HCT116 (cell line): ENCODE data around the gene SEPTIN3.

Experiments
- CEBPB ChIP-seq: IDR thresholded peaks from 2 replicates; pipeline ENCODE4 v1.6.1; 2012; ENCODE audit warnings: low read depth
- EZH2phosphoT487 ChIP-seq: fragments of 200-600 bp; IDR thresholded peaks from 2 replicates; pipeline ENCODE4 v1.6.1; 2018; ENCODE audit warnings: antibody characterized with exemption, borderline replicate concordance
- FOSL1 ChIP-seq: IDR thresholded peaks from 2 replicates; pipeline ENCODE4 v1.6.1; 2012; ENCODE audit warnings: low read depth
- JUND ChIP-seq: IDR thresholded peaks from 2 replicates; pipeline ENCODE4 v1.6.1; 2012
- POLR2A ChIP-seq: IDR thresholded peaks from 2 replicates; pipeline ENCODE4 v1.7.0; 2011; ENCODE audit warnings: borderline replicate concordance; ENCODE audit not compliant: insufficient read depth, insufficient read length; ENCODE audit errors: extremely low read depth
- POLR2AphosphoS5 ChIP-seq: IDR thresholded peaks from 2 replicates; pipeline ENCODE4 v1.6.1; 2011; ENCODE audit warnings: mild to moderate bottlenecking, low read depth, low read length, moderate library complexity
- SIN3A ChIP-seq: IDR thresholded peaks from 2 replicates; pipeline ENCODE4 v1.6.1; 2012; ENCODE audit warnings: low read depth
- ZFX ChIP-seq: fragments of 450-650 bp; IDR thresholded peaks from 2 replicates; pipeline ENCODE4 v1.6.1; 2017
- ZNF274 ChIP-seq: fragments of 200-500 bp; sonication (Bioruptor generic); IDR thresholded peaks from 2 replicates; pipeline ENCODE4 v1.6.1; 2014; ENCODE audit warnings: mild to moderate bottlenecking, low read depth, low read length, inconsistent platforms
- TF ChIP-seq, protein P1 (sequence below), 3 experiments: fragments of 200-600 bp in 1 of 3; sonication (generic) in 1 of 3; IDR thresholded peaks in 2 of 3; conservative IDR thresholded peaks in 1 of 3; 2 replicates each; pipeline ENCODE4 v1.5.1; 2012 to 2017; ENCODE audit warnings: low read depth in 2 of 3, low read length in 2 of 3, antibody characterized with exemption in 1 of 3, borderline replicate concordance in 1 of 3, control low read depth in 1 of 3, mild to moderate bottlenecking in 1 of 3, mixed read lengths in 1 of 3, mixed run types in 1 of 3, moderate library complexity in 1 of 3; ENCODE audit not compliant: insufficient read depth in 1 of 3

- TF ChIP-seq POLR2A: no peak
- no peak for TF ChIP-seq ZNF274
- TF ChIP-seq CEBPB: no peak
- no peak for TF ChIP-seq JUND
- TF ChIP-seq, protein P1, sequence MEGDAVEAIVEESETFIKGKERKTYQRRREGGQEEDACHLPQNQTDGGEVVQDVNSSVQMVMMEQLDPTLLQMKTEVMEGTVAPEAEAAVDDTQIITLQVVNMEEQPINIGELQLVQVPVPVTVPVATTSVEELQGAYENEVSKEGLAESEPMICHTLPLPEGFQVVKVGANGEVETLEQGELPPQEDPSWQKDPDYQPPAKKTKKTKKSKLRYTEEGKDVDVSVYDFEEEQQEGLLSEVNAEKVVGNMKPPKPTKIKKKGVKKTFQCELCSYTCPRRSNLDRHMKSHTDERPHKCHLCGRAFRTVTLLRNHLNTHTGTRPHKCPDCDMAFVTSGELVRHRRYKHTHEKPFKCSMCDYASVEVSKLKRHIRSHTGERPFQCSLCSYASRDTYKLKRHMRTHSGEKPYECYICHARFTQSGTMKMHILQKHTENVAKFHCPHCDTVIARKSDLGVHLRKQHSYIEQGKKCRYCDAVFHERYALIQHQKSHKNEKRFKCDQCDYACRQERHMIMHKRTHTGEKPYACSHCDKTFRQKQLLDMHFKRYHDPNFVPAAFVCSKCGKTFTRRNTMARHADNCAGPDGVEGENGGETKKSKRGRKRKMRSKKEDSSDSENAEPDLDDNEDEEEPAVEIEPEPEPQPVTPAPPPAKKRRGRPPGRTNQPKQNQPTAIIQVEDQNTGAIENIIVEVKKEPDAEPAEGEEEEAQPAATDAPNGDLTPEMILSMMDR (IDR thresholded peaks at IDR 0.05 in 2 of 3, conservative IDR thresholded peaks at IDR 0.05 in 1 of 3; ENCODE audit: borderline replicate concordance in 1 of 3, insufficient read depth in 1 of 3, low read depth in 2 of 3, low read length in 2 of 3): no peak
- no peak for TF ChIP-seq SIN3A
- no peak for TF ChIP-seq FOSL1
- TF ChIP-seq ZFX: no peak
- TF ChIP-seq EZH2phosphoT487: no peak
- TF ChIP-seq POLR2AphosphoS5: no peak
Observed at GRCh38 chr22:41974691-41975290, 5.5 kb downstream of the SEPTIN3 start.
